IPS DF 6.9 (cell line): ENCODE data around the gene SPATS2L.
A peak's percentile ranks its signal among the peaks of the same experiment; 100 is the strongest.

ENCODE experiments used
- DNase-seq: peaks from one replicate; pipeline ENCODE4 v3.0.0-alpha.2; 2013; ENCODE audit warnings: low read depth, low spot score
- H3K27ac ChIP-seq: one replicate; pipeline ENCODE4 v1.5.1; 2013; ENCODE audit warnings: low read length, control low read depth
- H3K27me3 ChIP-seq: 2 replicates; pipeline ENCODE4 v1.6.1; 2013; ENCODE audit warnings: mild to moderate bottlenecking, low read length; ENCODE audit not compliant: control insufficient read depth, insufficient read depth
- H3K36me3 ChIP-seq: 2 replicates; pipeline ENCODE4 v1.6.1; 2013; ENCODE audit warnings: low read length; ENCODE audit not compliant: control insufficient read depth, insufficient read depth
- H3K4me1 ChIP-seq: 2 replicates; pipeline ENCODE4 v1.6.1; 2013; ENCODE audit warnings: low read length; ENCODE audit not compliant: control insufficient read depth, insufficient read depth
- H3K4me3 ChIP-seq: 2 replicates; pipeline ENCODE4 v1.5.1; 2013; ENCODE audit warnings: mild to moderate bottlenecking, low read length
- H3K9me3 ChIP-seq: 2 replicates; pipeline ENCODE4 v1.6.1; 2013; ENCODE audit warnings: low read length, inconsistent platforms; ENCODE audit not compliant: control insufficient read depth, insufficient read depth
- WGBS: extraction: QIAGEN DNeasy Blood & Tissue Kit; methylation state at CpG from one replicate; pipeline ENCODE4 v1.1.7; 2013; ENCODE audit warnings: mixed read lengths, missing lambda C conversion rate; ENCODE audit not compliant: insufficient read length, insufficient coverage; 5-methylcytosine and 5-hydroxymethylcytosine counted together

Gene SPATS2L

GRCh38 chr2:200373973-200374416, 67.5 kb downstream of the SPATS2L start:
- Histone ChIP-seq H3K9me3 (no peaks in the 10 kb centered on the region), H3K27me3 (no peaks in the 10 kb centered on the region), H3K36me3 (0 out of 2 replicates have a peak, but pooled peaks cover 2% of the 10 kb centered on the region), H3K4me1 (peaks cover 3% of the 10 kb centered on the region; the same call in 1 of the 2 replicates), H3K27ac (no peak overlapping the region), H3K4me3 (no peak overlapping the region)
- no peak for DNase-seq
- WGBS: no CpG with 5 or more reads among the region's 5 CpGs

- H3K9me3 ChIP-seq: no peaks in the 10 kb centered on the region
- H3K27ac ChIP-seq: no peak overlapping the region
- H3K36me3 ChIP-seq: 0 out of 2 replicates have a peak, but pooled peaks cover 2% of the 10 kb centered on the region
- H3K27me3 ChIP-seq: no peaks in the 10 kb centered on the region
- no peak for DNase-seq
- WGBS: no CpG with 5 or more reads among the region's 15 CpGs
- H3K4me1 ChIP-seq: peaks cover 9% of the 10 kb centered on the region; the same call in 1 of the 2 replicates
- H3K4me3 ChIP-seq: no peak overlapping the region
Measured at GRCh38 chr2:200376513-200377354, 70.2 kb downstream of the SPATS2L start.

DNA sequence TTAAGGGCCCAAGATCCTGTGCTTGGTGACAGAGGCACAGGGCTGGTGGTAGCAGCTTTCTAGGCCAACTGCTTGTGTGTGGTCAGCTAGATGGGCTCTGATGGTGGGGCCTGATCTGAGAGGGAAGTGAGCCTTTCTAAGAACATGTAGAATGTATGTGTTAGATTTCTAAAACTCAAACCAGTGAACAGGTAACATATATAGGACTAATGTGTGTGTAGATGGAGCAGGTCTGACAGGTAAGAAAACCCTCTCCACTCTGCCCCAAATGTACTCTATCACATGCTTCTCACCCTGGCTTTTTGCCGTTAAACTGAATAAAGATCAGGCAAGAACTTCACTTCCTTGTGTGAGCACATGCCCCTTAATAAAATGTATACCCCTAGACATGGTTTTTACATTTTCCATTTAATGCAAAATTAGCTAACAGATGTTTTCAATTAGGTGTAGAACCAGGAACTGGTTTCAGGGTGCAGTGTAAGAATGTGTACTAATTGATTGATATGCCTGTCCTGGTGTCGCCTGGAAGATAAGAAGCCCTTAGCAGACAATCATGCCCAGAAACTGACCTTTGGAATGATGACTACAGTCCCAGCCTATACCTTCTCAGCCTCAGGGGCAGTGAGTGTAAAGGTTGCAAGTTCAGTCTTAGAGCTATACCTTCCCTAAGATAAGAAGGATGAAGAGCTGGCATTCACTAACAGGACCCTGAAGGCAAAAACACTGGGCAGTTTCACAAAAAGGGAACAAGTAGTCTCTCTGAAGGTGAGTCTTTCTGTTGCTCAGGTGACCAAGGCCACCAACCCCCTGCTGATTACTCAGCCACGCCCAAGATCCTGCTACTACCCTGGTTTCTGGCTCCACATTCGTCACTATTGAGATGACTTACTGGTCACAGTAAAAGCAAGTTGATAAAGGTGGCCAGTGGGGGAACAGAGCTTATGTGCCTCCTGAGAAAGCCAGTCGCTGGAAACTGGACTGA, 71.2 kb downstream of the SPATS2L start:
- peaks cover 12% of the 10 kb centered on the region for H3K4me1 ChIP-seq
- no peak for DNase-seq
- H3K36me3 ChIP-seq: no peaks in the 10 kb centered on the region
- H3K27me3 ChIP-seq: no peaks in the 10 kb centered on the region
- WGBS: no CpG with 5 or more reads among the region's 5 CpGs
- H3K9me3 ChIP-seq: no peaks in the 10 kb centered on the region
- no peak overlapping the region for H3K4me3 ChIP-seq
- no peak overlapping the region for H3K27ac ChIP-seq

- Histone ChIP-seq H3K27me3 (no peaks in the 10 kb centered on the region), H3K27ac (no peak overlapping the region), H3K4me1 (peaks cover 14% of the 10 kb centered on the region), H3K36me3 (no peaks in the 10 kb centered on the region), H3K9me3 (no peaks in the 10 kb centered on the region), H3K4me3 (no peak overlapping the region)
- no CpG with 5 or more reads among the region's 7 CpGs for WGBS
- DNase-seq: no peak
Measured at GRCh38 chr2:200378652-200379290, 72.3 kb downstream of the SPATS2L start.

- no peak overlapping the region for H3K4me3 ChIP-seq
- no peaks in the 10 kb centered on the region for H3K27me3 ChIP-seq
- peaks cover 14% of the 10 kb centered on the region for H3K4me1 ChIP-seq
- DNase-seq: no peak
- WGBS: no CpG with 5 or more reads among the region's 5 CpGs
- no peaks in the 10 kb centered on the region for H3K9me3 ChIP-seq
- no peaks in the 10 kb centered on the region for H3K36me3 ChIP-seq
- H3K27ac ChIP-seq: no peak overlapping the region
Measured at GRCh38 chr2:200379481-200380090, 73.1 kb downstream of the SPATS2L start.

- H3K4me1 ChIP-seq: peaks cover 14% of the 10 kb centered on the region
- H3K27me3 ChIP-seq: no peaks in the 10 kb centered on the region
- no peak for DNase-seq
- no peak overlapping the region for H3K4me3 ChIP-seq
- no peaks in the 10 kb centered on the region for H3K9me3 ChIP-seq
- WGBS: no CpG with 5 or more reads among the region's 9 CpGs
- no peak overlapping the region for H3K27ac ChIP-seq
- no peaks in the 10 kb centered on the region for H3K36me3 ChIP-seq
Measured at GRCh38 chr2:200380091-200380561, 73.6 kb downstream of the SPATS2L start.

GRCh38 chr2:200380833-200381542, 74.5 kb downstream of the SPATS2L start:
- Histone ChIP-seq H3K27ac (no peak overlapping the region), H3K4me3 (no peak overlapping the region), H3K9me3 (no peaks in the 10 kb centered on the region), H3K4me1 (peaks cover 14% of the 10 kb centered on the region), H3K27me3 (no peaks in the 10 kb centered on the region), H3K36me3 (no peaks in the 10 kb centered on the region)
- WGBS: no CpG with 5 or more reads among the region's 5 CpGs
- DNase-seq: no peak

GRCh38 chr2:200382874-200383273, 76.4 kb downstream of the SPATS2L start:
- no CpG with 5 or more reads among the region's 6 CpGs for WGBS
- no peaks in the 10 kb centered on the region for H3K9me3 ChIP-seq
- no peak overlapping the region for H3K4me3 ChIP-seq
- H3K36me3 ChIP-seq: no peaks in the 10 kb centered on the region
- H3K27ac ChIP-seq: no peak overlapping the region
- peak; percentile 25 for DNase-seq
- H3K27me3 ChIP-seq: no peaks in the 10 kb centered on the region
- H3K4me1 ChIP-seq: peaks cover 12% of the 10 kb centered on the region

- Histone ChIP-seq H3K27ac (no peak overlapping the region), H3K9me3 (no peaks in the 10 kb centered on the region), H3K4me3 (no peak overlapping the region), H3K36me3 (no peaks in the 10 kb centered on the region), H3K27me3 (no peaks in the 10 kb centered on the region), H3K4me1 (peaks cover 12% of the 10 kb centered on the region)
- no peak for DNase-seq
- WGBS: no CpG with 5 or more reads among the region's 6 CpGs
Measured at GRCh38 chr2:200383380-200384110, 77.1 kb downstream of the SPATS2L start.
